Lung microvascular endothelial cell (primary cell): ENCODE results near the gene MATN1. TPM values are rescaled to one million over a fixed set of nuclear protein-coding genes. Genes with fewer than 3 reads are reported as not detected.
"Not testable (repeated sequence)": the region's sequence is repeated elsewhere in the genome, so short reads cannot be mapped to it uniquely, and the experiment has no call there.

Experiments
- DNase-seq, 2 donors: peaks; one replicate each; pipeline versions ENCODE4 v3.0.0 to v3.0.0-alpha.2; 2010; ENCODE audit warnings: low read depth in 2 of 2
- total RNA-seq: library from RNA; depleted of rRNA; stranded (reverse); fragments of >200 nt; gene quantifications from 2 replicates; pipeline ENCODE4 v1.2.1, GENCODE V29; 2014

Gene MATN1
- total RNA-seq, 1 donor from 2014 or later: under 0.01 TPM

GRCh38 chr1:30698401-30698981 is 24.9 kb downstream of the MATN1 start:
- DNase-seq: no peak

GRCh38 chr1:30697571-30698376 is 25.6 kb downstream of the MATN1 start:
- peak in 1 of 2 donors; percentile 20 for DNase-seq

GRCh38 chr1:30696831-30697230 is 26.6 kb downstream of the MATN1 start:
- DNase-seq: no peak

- peak in 1 of 2 donors; percentile 55 for DNase-seq
These were observed 27.9 kb downstream of the MATN1 start for GRCh38 chr1:30695439-30695841.

- DNase-seq: no peak
These were observed 28.9 kb downstream of the MATN1 start for GRCh38 chr1:30694280-30695175.

- no peak for DNase-seq
These were observed 29.6 kb downstream of the MATN1 start for GRCh38 chr1:30693822-30694221.

GRCh38 chr1:30693366-30693765 is 30.0 kb downstream of the MATN1 start:
- no peak for DNase-seq

GRCh38 chr1:30692948-30693301 is 30.5 kb downstream of the MATN1 start:
- DNase-seq: no peak

- DNase-seq: no peak
These were observed 31.0 kb downstream of the MATN1 start for GRCh38 chr1:30692201-30692947.

- no peak for DNase-seq
These were observed 31.9 kb downstream of the MATN1 start for GRCh38 chr1:30691480-30691879.

GRCh38 chr1:30689901-30690645 is 33.3 kb downstream of the MATN1 start:
- DNase-seq: no peak

- no peak for DNase-seq
These were observed 34.2 kb downstream of the MATN1 start for GRCh38 chr1:30688920-30689794.

GRCh38 chr1:30688516-30688915 is 34.9 kb downstream of the MATN1 start:
- not testable (repeated sequence) for DNase-seq

GRCh38 chr1:30687886-30688285 is 35.5 kb downstream of the MATN1 start:
- DNase-seq: no peak

GRCh38 chr1:30686236-30686935 is 37.0 kb downstream of the MATN1 start:
- DNase-seq: no peak

GRCh38 chr1:30685796-30686165 is 37.6 kb downstream of the MATN1 start:
- no peak for DNase-seq

- no peak for DNase-seq
These were observed 38.2 kb downstream of the MATN1 start for GRCh38 chr1:30684881-30685795.

- DNase-seq: no peak
These were observed 39.1 kb downstream of the MATN1 start for GRCh38 chr1:30684259-30684658.
